Activated CD4-positive, alpha-beta T cell treated with anti-CD3 and anti-CD28 coated beads, Interleukin-2, amount 50 U/mL, for 16 hours (primary cell): ENCODE data around the gene MAS1L.
"Not testable (repeated sequence)": the region's sequence is repeated elsewhere in the genome, so short reads cannot be mapped to it uniquely, and the experiment has no call there.

Source experiments
- DNase-seq: peaks from one replicate; pipeline ENCODE4 v3.0.0-alpha.2; 2020

MAS1L gene

DNA sequence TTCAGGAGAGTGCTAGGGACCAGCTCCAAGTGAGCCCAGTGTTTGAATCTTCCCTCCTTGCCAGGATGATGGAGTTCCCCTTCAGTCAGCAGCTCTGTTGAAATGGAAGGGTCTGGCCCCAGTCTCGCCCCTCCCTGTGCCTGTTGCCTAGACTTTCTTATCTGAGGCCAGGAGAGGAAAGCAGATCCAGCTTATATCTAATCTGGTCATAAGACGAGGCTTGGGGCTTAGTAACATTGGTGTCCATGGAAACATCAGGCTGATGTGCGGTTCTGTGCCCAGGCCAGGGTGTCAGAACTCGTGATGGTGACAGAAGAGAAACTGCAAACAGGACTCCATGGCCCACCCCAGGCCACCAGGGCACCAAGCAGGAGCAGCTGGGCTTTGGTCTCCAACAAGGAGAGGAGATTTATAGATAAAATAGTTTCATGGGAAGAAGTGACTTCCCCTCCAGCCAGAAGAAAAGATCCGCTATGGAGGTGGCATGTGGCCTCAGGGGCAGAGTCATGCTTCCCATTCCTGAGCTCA lies 9.8 kb downstream of the MAS1L start:
- no peak for DNase-seq

DNA sequence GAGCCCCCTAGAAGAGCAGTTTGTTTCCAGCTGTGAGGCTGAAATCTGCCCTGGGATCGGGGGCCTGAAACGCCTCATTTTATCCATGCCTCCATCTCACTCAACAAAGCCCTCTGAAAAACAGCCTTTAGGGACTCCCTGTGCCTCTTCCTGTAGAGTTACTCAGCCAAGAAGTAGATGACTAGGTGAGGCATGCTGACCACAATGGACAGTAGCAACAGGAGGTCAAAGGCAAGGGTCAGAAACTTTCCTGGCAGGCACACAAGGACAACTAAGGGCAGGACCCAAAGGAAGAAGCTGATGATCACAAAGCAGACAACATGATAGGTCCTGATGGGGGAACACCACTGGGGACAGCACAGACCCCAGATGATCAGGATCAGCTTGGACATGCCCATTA lies 12.8 kb downstream of the MAS1L start:
- DNase-seq: no peak

DNA sequence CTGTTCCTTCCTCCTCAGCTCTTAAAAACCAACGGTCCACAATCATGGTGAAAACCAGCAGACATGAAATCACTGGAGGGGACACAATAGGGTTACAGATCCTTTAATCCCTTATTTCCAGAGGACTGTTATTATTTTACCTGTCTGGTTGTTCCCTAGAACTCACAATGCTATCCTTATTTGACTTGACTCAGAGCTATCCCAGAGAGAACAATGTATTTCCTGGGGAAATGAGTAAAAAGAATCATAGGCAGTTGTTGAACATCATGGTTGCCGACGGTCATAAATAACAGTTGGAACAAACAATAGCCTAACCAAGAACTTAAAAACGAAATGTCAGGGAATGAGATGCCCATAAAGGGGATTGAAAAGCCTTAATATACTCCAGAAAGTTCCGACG lies 21.5 kb downstream of the MAS1L start:
- no peak for DNase-seq

DNA sequence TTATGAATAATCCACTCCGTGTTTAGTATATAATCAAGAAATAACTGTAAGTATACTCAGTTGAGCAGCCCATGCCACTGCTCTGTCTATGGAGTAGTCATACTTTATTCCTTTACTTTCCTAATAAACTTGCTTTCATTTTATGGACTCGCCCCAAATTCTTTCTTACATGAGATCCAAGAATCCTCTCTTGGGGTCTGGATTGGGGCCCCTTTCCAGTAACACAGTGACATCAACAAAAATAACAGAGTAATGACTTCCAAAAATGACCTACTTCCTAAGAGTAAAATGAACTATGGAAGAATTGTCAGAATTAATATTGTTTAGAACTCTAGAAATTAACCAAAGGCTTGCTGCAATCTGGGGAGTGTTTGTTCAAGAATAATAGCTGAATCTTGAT lies 22.0 kb downstream of the MAS1L start:
- no peak for DNase-seq

DNA sequence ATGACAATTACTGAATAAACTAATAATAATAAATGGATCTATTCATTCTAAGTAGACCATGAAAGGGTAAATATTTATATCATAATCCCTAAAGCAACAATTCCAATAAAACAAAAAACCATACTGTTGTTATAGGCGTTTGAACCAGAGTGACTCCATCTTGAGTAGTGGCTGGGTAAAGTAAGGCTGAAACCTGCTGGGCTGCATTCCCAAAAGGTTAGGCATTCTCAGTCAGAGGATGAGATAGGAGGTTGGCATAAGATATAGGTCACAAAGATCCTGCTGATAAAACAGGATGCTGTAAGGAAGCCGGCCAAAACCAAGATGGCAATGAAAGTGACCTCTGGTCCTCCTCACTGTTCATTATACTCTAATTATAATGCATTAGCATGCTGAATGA lies 22.5 kb downstream of the MAS1L start:
- no peak for DNase-seq

DNA sequence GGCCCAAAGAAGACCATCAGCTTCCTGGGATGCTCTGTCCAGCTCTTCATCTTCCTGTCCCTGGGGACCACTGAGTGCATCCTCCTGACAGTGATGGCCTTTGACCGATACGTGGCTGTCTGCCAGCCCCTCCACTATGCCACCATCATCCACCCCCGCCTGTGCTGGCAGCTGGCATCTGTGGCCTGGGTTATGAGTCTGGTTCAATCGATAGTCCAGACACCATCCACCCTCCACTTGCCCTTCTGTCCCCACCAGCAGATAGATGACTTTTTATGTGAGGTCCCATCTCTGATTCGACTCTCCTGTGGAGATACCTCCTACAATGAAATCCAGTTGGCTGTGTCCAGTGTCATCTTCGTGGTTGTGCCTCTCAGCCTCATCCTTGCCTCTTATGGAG lies 25.7 kb downstream of the MAS1L start:
- DNase-seq: no peak

DNA sequence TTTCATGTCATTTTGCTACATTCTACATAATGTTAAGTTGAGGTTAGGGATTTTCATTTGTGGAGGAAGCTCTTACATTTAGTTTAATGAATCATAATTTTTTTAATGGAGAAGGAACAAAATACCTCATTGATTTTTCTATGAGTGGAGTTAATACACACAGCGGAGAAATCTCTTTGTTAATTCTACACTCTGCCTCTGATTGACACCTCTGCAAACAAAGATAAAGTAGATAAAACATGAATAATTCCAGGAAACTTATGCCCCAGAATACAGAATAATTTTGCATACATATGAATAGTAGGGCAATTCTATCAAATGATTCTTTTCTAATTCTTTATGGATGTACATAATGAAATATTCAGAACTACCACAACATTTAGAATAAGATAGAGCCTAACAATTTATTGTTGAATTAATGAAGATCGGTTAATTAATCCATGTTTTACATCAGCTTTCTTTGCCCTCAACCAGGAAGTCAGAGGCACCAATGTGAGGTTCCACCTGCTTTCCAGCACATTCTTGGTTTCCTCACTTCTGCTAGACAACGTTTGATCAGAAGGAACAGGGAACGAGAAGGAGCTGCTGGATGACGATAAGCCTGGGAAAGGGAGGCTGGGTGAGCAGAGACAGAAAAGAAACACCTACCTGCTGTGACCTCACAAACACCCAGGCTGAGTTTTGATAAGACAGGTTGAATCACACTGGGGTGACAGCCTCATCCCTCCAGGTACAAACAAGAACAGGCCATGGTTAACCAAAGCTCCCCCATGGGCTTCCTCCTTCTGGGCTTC lies 26.5 kb downstream of the MAS1L start:
- DNase-seq: no peak

DNA sequence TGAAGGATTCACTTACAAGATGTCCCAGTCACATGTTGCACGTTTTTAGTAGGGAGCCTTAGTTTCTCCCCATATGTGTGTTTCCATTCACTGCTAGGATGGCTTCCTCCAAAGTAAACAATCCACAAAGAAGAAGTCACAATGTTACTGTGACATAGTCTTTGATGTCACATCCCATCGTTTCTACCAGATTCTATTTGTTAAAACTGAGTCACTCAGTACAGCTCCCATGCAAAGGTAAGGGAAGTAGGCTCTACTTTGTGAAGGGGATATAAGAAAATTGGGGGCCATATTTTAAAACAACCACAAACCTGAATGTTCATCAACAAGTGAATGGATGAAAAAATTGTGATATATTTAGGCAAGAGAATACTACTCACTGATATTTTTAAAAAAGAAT lies 30.8 kb downstream of the MAS1L start, which contains the start of the genes OR11A1 and OR2H1:
TSS of gene OR11A1 (minus strand) at position 101 of the 400 bp plus-strand sequence. CDS start 29,430 bp downstream, outside the sequence.
TSS of gene OR2H1 (plus strand) at position 185 of the 400 bp plus-strand sequence. CDS start 4,615 bp downstream, outside the sequence.
- DNase-seq: no peak

DNA sequence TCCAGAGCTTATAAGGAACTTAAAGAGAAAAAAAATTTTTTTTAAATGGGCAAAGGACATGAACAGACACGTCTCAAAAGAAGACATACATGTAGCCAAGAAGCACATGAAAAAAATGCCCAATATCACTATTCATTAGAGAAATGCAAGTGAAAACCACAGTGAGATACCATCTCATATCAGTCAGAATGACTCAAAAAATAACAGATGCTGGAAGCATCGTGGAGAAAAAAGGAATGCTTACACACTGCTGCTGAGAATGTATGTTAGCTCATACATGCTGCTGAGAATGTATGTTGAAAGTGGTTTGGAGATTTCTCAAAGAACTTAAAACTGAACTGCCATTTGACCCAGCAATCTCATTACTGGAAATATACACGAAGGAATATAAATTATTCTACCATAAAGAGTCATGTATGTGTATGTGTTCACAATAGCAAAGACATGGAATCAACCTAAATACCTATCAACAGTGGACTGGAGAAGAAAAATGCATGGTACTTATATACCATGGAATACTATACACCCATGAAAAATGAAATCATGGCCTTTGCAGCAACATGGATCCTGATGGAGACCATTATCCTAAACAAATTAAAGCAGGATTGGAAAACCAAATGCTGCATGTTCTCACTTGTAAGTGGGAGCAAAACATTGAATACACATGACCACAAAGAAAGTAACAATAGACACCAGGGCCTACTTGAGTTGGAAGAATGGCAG lies 36.1 kb downstream of the MAS1L start:
- DNase-seq: peak; percentile 3

DNA sequence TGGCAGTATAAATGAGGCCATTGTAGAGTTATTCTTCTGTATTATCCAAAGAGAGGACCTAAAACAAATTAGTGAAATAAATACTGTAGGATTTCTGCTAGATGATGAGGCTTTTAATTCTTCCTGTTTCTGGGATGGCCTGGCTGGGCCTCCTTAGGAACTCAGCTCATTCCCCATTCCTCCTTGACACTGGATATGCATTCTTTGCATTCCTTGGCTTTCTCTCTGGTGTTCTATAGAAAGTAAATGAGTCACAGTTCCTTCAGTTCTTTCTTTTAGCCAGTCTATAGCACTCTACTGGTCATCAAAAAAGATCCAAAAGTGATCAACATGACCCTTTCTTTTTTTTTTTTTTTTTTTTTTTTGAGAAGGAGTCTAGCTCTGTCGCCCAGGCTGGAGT lies 40.1 kb downstream of the MAS1L start:
- DNase-seq: no peak

DNA sequence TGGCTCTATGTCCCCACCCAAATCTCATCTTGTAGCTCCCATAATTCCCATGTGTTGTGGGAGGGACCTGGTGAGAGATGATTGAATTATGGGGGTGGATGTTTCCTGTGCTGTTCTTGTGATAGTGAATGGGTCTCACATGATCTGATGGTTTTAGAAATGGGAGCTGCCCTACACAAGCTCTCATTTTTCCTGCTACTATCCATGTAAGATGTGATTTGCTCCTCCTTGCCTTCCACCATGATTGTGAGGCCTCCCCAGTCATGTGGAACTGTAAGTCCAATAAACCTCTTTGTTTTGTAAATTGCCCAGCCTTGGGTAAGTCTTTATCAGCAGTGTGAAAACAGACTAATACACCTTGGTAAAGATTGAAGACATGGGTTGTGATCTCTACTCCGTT lies 43.7 kb downstream of the MAS1L start:
- not testable (repeated sequence) for DNase-seq

DNA sequence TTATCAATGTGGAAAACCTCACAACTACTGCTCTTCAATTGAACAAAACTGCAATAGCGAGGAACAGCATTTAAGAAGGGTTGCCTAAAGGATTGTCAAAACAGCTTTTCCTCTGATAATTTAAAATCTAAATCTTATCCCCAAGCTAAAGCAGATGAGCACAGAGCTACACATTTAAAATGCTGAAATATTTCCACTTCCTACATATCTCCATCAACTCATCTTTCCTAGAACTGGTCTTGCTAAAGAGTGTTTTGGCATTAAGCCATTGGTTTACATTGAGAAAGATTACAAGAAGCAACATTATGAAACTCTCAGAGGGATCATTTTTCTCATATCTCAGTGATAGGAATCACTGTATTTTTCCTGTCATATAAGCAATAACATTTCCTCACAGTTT lies 45.0 kb downstream of the MAS1L start:
- DNase-seq: no peak

DNA sequence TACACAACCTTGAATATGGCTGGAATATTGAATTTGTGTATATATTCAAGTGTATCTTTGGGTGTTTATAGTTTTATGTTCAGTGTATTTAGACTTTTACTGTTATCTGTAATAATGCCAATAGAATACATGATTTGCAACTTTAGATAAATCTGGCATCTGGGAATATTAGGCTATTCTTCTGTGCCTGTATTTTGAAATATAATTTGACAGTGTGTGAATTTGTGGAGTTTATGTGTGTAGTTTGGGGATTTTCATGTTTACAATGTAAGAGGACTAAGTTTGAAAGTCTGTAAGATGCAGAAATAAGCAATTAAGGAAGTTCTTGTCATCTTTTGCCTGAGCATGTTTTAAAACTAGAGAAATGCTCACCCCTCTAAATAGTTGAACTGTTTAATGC lies 48.8 kb downstream of the MAS1L start, which contains the start of gene OR10C1:
TSS of gene OR10C1 (plus strand) at position 301 of the 400 bp plus-strand sequence. CDS start 710 bp downstream, outside the sequence.
- DNase-seq: no peak

DNA sequence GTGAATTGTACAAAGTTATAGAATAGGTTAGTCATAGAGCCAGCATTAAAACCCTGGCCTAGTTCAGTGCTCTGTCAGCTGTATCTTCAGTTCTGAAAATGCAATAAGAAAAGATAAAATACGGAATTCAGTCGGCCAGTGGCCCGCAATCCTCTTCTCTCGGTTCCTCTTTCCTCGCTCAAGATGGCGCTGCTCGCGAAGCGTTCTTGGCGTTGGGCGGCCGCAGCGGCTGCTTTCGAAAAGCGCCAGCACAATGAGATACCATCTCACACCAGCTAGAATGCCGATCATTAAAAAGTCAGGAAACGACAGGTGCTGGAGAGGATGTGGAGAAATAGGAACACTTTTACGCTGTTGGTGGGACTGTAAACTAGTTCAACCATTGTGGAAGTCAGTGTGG lies 51.0 kb downstream of the MAS1L start:
- not testable (repeated sequence) for DNase-seq
